Measurements from ENCODE around the gene CTNNA2. TPM values are rescaled to one million over a fixed set of nuclear protein-coding genes. Genes with fewer than 3 reads are reported as not detected.

CTNNA2 gene
- total and polyA plus RNA-seq, 8 donors = 0.28 to 5.7 (median 0.44) TPM; not detected in 4

DNA sequence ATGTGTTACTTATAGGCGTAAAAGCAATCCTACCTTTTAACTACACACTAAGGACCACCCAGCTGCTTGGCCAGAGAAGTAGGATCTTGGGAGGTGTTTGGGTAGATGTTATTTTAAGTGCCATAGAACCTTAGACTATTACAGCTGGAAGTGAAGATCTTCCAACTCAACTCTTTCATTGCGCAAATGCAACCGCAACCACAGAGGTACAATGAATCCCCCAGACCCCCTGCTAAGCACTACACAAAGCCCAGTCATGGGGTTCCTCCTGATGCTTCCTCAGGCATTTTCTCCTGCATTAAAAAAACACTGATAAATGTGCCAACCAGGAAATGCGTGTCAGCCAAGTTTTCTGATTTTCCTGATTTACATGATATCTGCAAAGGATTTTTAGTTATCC is 545.7 kb downstream of the CTNNA2 start:
- H3K27me3 ChIP-seq = no peaks in the 10 kb centered on the region
- no peak overlapping the region for H3K27ac ChIP-seq
- intact Hi-C loops (cut with DNase I; ENCODE audit: low total_unique reads) = no loop called here
- no peaks in the 10 kb centered on the region for H3K36me3 ChIP-seq
- no peaks in the 10 kb centered on the region for H3K9me3 ChIP-seq
- 82 to 89% (median 85%) methylated on average over 4 of the region's 4 CpGs for WGBS, 5 donors
- TF ChIP-seq EP300 (IDR thresholded peaks at IDR 0.05) = no peak
- TF ChIP-seq POLR2AphosphoS5 (IDR thresholded peaks at IDR 0.05) = no peak
- TF ChIP-seq, protein P1, sequence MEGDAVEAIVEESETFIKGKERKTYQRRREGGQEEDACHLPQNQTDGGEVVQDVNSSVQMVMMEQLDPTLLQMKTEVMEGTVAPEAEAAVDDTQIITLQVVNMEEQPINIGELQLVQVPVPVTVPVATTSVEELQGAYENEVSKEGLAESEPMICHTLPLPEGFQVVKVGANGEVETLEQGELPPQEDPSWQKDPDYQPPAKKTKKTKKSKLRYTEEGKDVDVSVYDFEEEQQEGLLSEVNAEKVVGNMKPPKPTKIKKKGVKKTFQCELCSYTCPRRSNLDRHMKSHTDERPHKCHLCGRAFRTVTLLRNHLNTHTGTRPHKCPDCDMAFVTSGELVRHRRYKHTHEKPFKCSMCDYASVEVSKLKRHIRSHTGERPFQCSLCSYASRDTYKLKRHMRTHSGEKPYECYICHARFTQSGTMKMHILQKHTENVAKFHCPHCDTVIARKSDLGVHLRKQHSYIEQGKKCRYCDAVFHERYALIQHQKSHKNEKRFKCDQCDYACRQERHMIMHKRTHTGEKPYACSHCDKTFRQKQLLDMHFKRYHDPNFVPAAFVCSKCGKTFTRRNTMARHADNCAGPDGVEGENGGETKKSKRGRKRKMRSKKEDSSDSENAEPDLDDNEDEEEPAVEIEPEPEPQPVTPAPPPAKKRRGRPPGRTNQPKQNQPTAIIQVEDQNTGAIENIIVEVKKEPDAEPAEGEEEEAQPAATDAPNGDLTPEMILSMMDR (IDR thresholded peaks at IDR 0.05) = no peak
- no peak for TF ChIP-seq POLR2A (IDR thresholded peaks at IDR 0.05)
- DNase-seq = no peak
- no peak overlapping the region for H3K4me3 ChIP-seq
- H3K4me1 ChIP-seq = peaks cover 0 to 7% (median 0%) of the 10 kb centered on the region in 4 donors

DNA sequence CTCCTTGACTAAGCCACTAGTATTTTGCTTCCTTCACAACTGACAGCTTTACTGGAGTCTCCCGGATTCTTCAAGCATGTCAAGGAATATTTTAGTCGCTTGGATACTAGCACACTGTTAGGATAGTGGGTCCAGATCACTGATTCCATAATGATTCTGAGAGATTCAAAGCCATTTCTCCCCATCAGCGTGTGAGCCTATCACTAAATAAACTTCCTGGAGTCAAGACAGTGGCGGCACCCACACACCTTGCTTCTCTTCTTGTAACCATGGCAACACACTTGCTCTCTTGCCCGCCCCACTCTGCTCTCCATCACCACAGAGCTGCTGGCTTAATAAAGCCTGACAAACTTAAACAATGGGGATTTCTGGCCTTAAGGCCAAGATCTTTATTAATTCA is 546.6 kb downstream of the CTNNA2 start:
- 41 to 62% (median 55%) methylated on average over 5 of the region's 5 CpGs for WGBS, 5 donors
- Histone ChIP-seq H3K27me3 (no peaks in the 10 kb centered on the region), H3K4me3 (no peak overlapping the region), H3K4me1 (peaks cover 0 to under 1% (median 0%) of the 10 kb centered on the region in 4 donors), H3K27ac (no peak overlapping the region), H3K9me3 (no peaks in the 10 kb centered on the region), H3K36me3 (no peaks in the 10 kb centered on the region)
- TF ChIP-seq, protein P1 (IDR thresholded peaks at IDR 0.05) = no peak
- TF ChIP-seq POLR2A (IDR thresholded peaks at IDR 0.05) (no peak), EP300 (IDR thresholded peaks at IDR 0.05) (no peak), POLR2AphosphoS5 (IDR thresholded peaks at IDR 0.05) (no peak)
- intact Hi-C loops (cut with DNase I; ENCODE audit: low total_unique reads) = no loop called here
- peak in 1 of 2 donors; percentile 12 for DNase-seq

DNA sequence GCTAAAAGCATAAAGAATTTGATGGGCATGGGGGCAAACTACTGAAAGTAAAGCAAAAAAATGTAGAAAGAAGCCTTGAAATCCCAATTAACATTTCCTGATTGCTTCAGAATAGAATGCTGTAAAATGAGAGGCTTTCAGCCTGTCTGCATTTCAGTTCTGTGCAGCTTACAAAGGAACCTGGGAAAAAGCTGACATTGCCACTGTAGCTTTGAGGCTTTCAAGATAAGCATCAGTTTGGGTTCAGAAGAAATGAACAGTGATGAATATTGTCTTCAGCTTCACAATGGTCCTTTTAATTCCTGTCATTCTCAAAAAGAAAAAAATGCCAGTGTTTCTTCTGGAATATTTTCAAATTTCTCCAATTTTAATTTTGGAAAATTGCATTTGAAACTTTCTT is 549.0 kb downstream of the CTNNA2 start:
- TF ChIP-seq, protein P1 (IDR thresholded peaks at IDR 0.05) = no peak
- no peak for TF ChIP-seq POLR2AphosphoS5 (IDR thresholded peaks at IDR 0.05)
- no peak for TF ChIP-seq POLR2A (IDR thresholded peaks at IDR 0.05)
- no peak for TF ChIP-seq EP300 (IDR thresholded peaks at IDR 0.05)
- peak in 1 of 2 donors; percentile 10 for DNase-seq
- Histone ChIP-seq H3K36me3 (no peaks in the 10 kb centered on the region), H3K4me3 (no peak overlapping the region), H3K27me3 (no peaks in the 10 kb centered on the region), H3K4me1 (no peaks in the 10 kb centered on the region), H3K9me3 (no peaks in the 10 kb centered on the region), H3K27ac (no peak overlapping the region)
- intact Hi-C loops (cut with DNase I; ENCODE audit: low total_unique reads) = no loop called here

DNA sequence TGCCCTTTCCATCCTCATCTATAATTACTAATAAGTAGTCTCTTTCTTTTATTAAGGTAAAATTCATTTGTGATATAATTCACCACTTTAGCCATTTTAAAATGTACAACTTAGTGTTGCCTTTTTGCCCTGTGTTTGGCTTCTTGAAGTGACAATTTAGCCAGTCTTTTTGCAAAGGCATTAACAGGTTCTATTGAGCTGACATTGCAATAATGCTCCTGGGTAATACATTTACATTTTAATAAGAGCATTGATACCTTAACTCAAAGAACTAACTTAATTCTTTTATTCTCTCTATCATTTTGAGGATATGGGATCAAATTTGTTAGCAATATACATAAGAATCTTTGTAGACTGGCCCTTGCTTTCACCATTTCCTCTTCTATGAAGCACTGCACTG is 549.4 kb downstream of the CTNNA2 start:
- Histone ChIP-seq H3K27me3 (no peaks in the 10 kb centered on the region), H3K27ac (no peak overlapping the region), H3K4me1 (no peaks in the 10 kb centered on the region), H3K9me3 (no peaks in the 10 kb centered on the region), H3K4me3 (no peak overlapping the region), H3K36me3 (no peaks in the 10 kb centered on the region)
- intact Hi-C loops (cut with DNase I; ENCODE audit: low total_unique reads) = no loop called here
- no peak for DNase-seq
- TF ChIP-seq POLR2A (IDR thresholded peaks at IDR 0.05) = no peak
- TF ChIP-seq, protein P1 (IDR thresholded peaks at IDR 0.05) = no peak
- no peak for TF ChIP-seq POLR2AphosphoS5 (IDR thresholded peaks at IDR 0.05)
- TF ChIP-seq EP300 (IDR thresholded peaks at IDR 0.05) = no peak
